Measurements from ENCODE around the gene RASGRF2.
A peak's percentile ranks its signal among the peaks of the same experiment; 100 is the strongest.

The RASGRF2 gene

GRCh38 chr5:81147011-81147885, 187.1 kb downstream of the RASGRF2 start:
- no peak for TF ChIP-seq CTCF (conservative IDR thresholded peaks at IDR 0.05; ENCODE audit: low read length)
- DNase-seq (ENCODE audit: low read depth), result no peak
- H3K4me3 ChIP-seq (ENCODE audit: low read length), result no peak overlapping the region

DNA sequence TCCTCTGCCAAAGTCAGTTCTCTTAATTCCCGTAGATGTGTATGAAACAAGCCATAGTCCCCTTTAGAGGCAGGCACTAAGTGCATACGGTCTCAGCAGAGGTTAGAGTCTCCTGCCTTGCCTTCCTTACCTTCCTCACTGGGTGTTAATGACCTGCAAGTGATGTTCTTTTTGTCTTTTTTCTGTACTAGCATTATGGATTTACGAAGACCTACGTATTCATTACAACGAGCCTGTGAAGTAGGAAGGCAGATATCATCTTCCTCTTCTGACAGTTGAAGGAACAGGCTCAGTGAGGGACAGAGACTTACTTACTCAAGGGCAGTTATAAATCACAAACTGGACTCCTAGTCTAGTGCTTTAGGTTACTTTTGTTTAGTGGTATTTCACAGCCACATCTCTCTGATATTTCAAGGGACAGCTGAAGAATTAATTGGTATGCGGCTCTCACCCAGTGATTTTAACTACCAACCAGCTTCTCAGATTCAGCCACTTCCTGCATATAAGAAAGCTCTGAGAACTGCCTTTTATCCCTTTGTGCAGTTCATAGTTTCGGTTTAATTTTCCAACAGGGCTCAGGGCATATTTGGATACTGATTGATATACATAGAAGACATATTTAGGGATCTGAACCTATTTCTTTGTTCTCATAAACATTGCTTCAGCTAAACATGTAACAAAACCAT, 187.9 kb downstream of the RASGRF2 start:
- no peak for TF ChIP-seq CTCF (conservative IDR thresholded peaks at IDR 0.05; ENCODE audit: low read length)
- no peak for DNase-seq (ENCODE audit: low read depth)

DNA sequence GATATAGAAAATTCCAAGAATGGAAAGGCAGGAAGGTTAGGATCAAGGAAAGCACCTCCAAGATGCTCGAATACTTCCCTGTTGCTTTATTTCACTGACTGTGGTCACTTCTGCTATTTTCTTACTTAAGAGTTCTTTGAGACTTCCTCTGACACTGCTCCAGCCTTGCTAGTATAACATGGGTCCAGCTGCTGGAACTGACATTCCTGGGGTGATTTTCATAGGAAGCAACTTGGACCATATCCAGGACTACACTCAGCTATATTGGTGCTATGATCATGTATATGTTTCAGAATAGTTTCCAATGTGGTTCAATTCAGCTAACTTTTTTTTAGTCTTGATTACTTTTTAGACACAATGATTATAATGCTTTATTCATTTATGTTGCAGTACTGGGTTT, 191.4 kb downstream of the RASGRF2 start:
- peak; percentile 42 for DNase-seq (ENCODE audit: low read depth)
- TF ChIP-seq CTCF (conservative IDR thresholded peaks at IDR 0.05; ENCODE audit: low read length), result no peak
- no peak overlapping the region for H3K4me3 ChIP-seq (ENCODE audit: low read length)

More for the DNA sequence above, 187.9 kb downstream of the RASGRF2 start:
- no peak overlapping the region for H3K4me3 ChIP-seq (ENCODE audit: low read length)

GRCh38 chr5:81154725-81155124, 194.6 kb downstream of the RASGRF2 start:
- no peak for TF ChIP-seq CTCF (conservative IDR thresholded peaks at IDR 0.05; ENCODE audit: low read length)
- no peak for DNase-seq (ENCODE audit: low read depth)

DNA sequence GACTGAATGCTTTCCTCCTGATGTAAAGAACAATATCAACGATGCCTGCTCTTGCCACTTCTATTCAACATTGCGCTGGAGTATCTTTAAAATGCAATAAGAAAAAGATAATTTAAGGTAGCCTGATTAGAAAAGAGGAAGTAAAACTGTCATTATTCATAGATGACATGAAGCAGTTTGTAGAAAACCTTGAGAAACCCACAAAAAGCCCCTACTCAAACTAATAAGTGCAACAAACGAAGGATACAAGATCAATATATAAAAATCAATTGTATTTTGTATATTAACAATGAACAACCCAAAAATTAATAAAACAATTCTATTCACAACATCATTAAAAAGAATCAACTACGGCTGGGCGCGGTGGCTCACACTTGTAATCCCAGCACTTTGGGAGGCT, 196.6 kb downstream of the RASGRF2 start:
- H3K4me3 ChIP-seq (ENCODE audit: low read length), result no peak overlapping the region
- no peak for TF ChIP-seq CTCF (conservative IDR thresholded peaks at IDR 0.05; ENCODE audit: low read length)
- DNase-seq (ENCODE audit: low read depth), result no peak

More at GRCh38 chr5:81154725-81155124, 194.6 kb downstream of the RASGRF2 start:
- no peak overlapping the region for H3K4me3 ChIP-seq (ENCODE audit: low read length)

DNA sequence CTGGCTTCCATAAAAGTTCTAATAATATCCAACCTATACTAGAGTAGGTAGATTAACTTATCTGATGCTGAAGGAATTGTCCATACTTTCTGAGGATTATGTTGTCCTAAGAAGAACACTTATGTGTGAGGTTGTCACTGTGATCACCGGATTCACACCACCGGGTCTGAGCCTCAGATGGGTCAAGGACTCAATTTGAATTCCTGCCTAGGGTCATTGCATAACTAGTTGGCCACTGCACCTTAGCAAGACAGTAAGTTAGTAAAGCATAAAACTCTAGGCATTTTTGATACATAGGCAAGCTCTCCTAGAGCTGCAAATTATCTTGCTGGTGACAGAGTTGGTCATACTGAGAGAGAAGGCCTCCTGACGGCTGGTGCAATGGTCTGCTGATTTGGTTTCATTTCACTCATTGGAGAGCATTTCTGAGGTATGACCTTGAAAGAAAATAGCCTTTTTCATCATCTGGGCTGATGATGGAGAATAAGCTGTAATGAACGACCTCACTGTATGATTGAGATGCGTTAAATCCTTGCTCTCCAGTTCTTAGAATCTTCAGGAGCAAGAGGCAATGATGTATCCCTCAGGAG, 200.9 kb downstream of the RASGRF2 start:
- DNase-seq (ENCODE audit: low read depth), result no peak
- no peak for TF ChIP-seq CTCF (conservative IDR thresholded peaks at IDR 0.05; ENCODE audit: low read length)
- H3K4me3 ChIP-seq (ENCODE audit: low read length), result no peak overlapping the region
